ENCODE data around the gene SGCA.

SGCA gene

GRCh38 chr17:50200457-50201275 is 34.9 kb downstream of the SGCA start:
- Histone ChIP-seq H3K36me3 (ENCODE audit: control insufficient read depth in 5 of 5, insufficient read depth in 5 of 5, low read length in 5 of 5) (peaks cover 0 to 16% (median under 1%) of the 10 kb centered on the region in 5 donors), H3K9me3 (ENCODE audit: control insufficient read depth in 5 of 5, low read length in 5 of 5) (no peaks in the 10 kb centered on the region), H3K4me1 (ENCODE audit: control insufficient read depth in 5 of 5, insufficient read depth in 5 of 5, low read length in 5 of 5) (peaks cover 0 to 41% (median 35%) of the 10 kb centered on the region in 5 donors), H3K9ac (ENCODE audit: low read length in 5 of 5) (peak overlapping the region in 4 of 5 donors; percentile 16 to 76 (median 70)), H3K27me3 (ENCODE audit: control insufficient read depth in 5 of 5, insufficient read depth in 4 of 5, low read length in 5 of 5) (peaks cover 21 to 42% (median 34%) of the 10 kb centered on the region in 5 donors), H3K27ac (ENCODE audit: low read depth, low read length) (peak overlapping the region; percentile 62), H3K4me3 (ENCODE audit: low read depth in 1 of 5, low read length in 5 of 5) (peak overlapping the region; percentile 57 to 75 (median 69))

DNA sequence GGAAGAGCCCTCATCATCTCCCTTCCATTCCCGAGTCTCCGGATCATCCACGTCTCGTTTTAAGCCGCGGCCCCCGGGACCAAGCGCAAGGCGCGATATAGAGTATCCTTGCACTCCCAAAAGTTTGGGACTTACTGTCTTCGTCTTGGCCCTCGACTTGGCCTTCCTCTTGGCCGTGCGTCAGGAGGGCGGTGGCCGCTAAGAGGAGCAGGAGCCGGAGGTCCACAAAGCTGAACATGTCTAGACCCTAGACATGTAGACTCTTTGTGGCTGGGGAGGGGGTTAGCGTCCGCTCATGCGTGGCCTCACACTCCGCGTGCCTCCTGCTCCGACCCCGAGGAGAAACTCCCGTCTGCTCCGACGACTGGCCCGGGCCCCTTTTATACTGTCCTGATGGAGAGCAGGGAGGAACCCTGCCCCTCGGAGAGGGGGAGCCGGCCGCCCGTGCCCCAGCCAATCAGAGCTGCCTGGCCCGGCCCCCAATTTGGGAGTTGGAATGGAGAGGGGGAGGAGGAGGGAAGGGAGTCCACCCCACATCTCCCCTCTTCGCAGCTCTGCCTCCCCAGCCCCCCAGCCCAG is 35.6 kb downstream of the SGCA start, which contains the start of gene COL1A1:
TSS of gene COL1A1 (minus strand) at position 356 of the 579 bp plus-strand sequence. CDS start at position 238, 118 bp downstream.
- peaks cover 0 to 9% (median 0%) of the 10 kb centered on the region in 5 donors for H3K36me3 ChIP-seq (ENCODE audit: control insufficient read depth in 5 of 5, insufficient read depth in 5 of 5, low read length in 5 of 5)
- peak within 1 kb of the TSS; percentile 57 to 75 (median 69) for H3K4me3 ChIP-seq (ENCODE audit: low read depth in 1 of 5, low read length in 5 of 5)
- H3K9me3 ChIP-seq (ENCODE audit: control insufficient read depth in 5 of 5, low read length in 5 of 5), result no peaks in the 10 kb centered on the region
- H3K4me1 ChIP-seq (ENCODE audit: control insufficient read depth in 5 of 5, insufficient read depth in 5 of 5, low read length in 5 of 5), result peaks cover 0 to 45% (median 39%) of the 10 kb centered on the region in 5 donors
- peaks cover 21 to 47% (median 33%) of the 10 kb centered on the region in 5 donors for H3K27me3 ChIP-seq (ENCODE audit: control insufficient read depth in 5 of 5, insufficient read depth in 4 of 5, low read length in 5 of 5)
- peak within 1 kb of the TSS; percentile 62 for H3K27ac ChIP-seq (ENCODE audit: low read depth, low read length)
- peak within 1 kb of the TSS in 4 of 5 donors; percentile 16 to 76 (median 70) for H3K9ac ChIP-seq (ENCODE audit: low read length in 5 of 5)

- Histone ChIP-seq H3K27me3 (ENCODE audit: control insufficient read depth in 5 of 5, insufficient read depth in 4 of 5, low read length in 5 of 5) (peaks cover 21 to 52% (median 43%) of the 10 kb centered on the region in 5 donors), H3K36me3 (ENCODE audit: control insufficient read depth in 5 of 5, insufficient read depth in 5 of 5, low read length in 5 of 5) (no peaks in the 10 kb centered on the region), H3K27ac (ENCODE audit: low read depth, low read length) (peak overlapping the region; percentile 16), H3K9ac (ENCODE audit: low read length in 5 of 5) (no peak overlapping the region), H3K4me3 (ENCODE audit: low read depth in 1 of 5, low read length in 5 of 5) (no peak overlapping the region), H3K4me1 (ENCODE audit: control insufficient read depth in 5 of 5, insufficient read depth in 5 of 5, low read length in 5 of 5) (peaks cover 0 to 44% (median 35%) of the 10 kb centered on the region in 5 donors), H3K9me3 (ENCODE audit: control insufficient read depth in 5 of 5, low read length in 5 of 5) (no peaks in the 10 kb centered on the region)
Observed at GRCh38 chr17:50203086-50203485, 37.3 kb downstream of the SGCA start.

- H3K36me3 ChIP-seq (ENCODE audit: control insufficient read depth in 5 of 5, insufficient read depth in 5 of 5, low read length in 5 of 5), result no peaks in the 10 kb centered on the region
- peaks cover 0 to 44% (median 31%) of the 10 kb centered on the region in 5 donors for H3K4me1 ChIP-seq (ENCODE audit: control insufficient read depth in 5 of 5, insufficient read depth in 5 of 5, low read length in 5 of 5)
- H3K9me3 ChIP-seq (ENCODE audit: control insufficient read depth in 5 of 5, low read length in 5 of 5), result no peaks in the 10 kb centered on the region
- peaks cover 21 to 51% (median 45%) of the 10 kb centered on the region in 5 donors for H3K27me3 ChIP-seq (ENCODE audit: control insufficient read depth in 5 of 5, insufficient read depth in 4 of 5, low read length in 5 of 5)
- H3K27ac ChIP-seq (ENCODE audit: low read depth, low read length), result peak overlapping the region; percentile 16
- no peak overlapping the region for H3K4me3 ChIP-seq (ENCODE audit: low read depth in 1 of 5, low read length in 5 of 5)
- H3K9ac ChIP-seq (ENCODE audit: low read length in 5 of 5), result no peak overlapping the region
Observed at GRCh38 chr17:50203604-50204345, 38.0 kb downstream of the SGCA start.

- no peak overlapping the region for H3K27ac ChIP-seq (ENCODE audit: low read depth, low read length)
- peaks cover 0 to 44% (median 34%) of the 10 kb centered on the region in 5 donors for H3K4me1 ChIP-seq (ENCODE audit: control insufficient read depth in 5 of 5, insufficient read depth in 5 of 5, low read length in 5 of 5)
- H3K9ac ChIP-seq (ENCODE audit: low read length in 5 of 5), result no peak overlapping the region
- H3K4me3 ChIP-seq (ENCODE audit: low read depth in 1 of 5, low read length in 5 of 5), result no peak overlapping the region
- peaks cover 21 to 51% (median 50%) of the 10 kb centered on the region in 5 donors for H3K27me3 ChIP-seq (ENCODE audit: control insufficient read depth in 5 of 5, insufficient read depth in 4 of 5, low read length in 5 of 5)
- H3K36me3 ChIP-seq (ENCODE audit: control insufficient read depth in 5 of 5, insufficient read depth in 5 of 5, low read length in 5 of 5), result no peaks in the 10 kb centered on the region
- no peaks in the 10 kb centered on the region for H3K9me3 ChIP-seq (ENCODE audit: control insufficient read depth in 5 of 5, low read length in 5 of 5)
Observed at GRCh38 chr17:50204431-50204830, 38.6 kb downstream of the SGCA start.

GRCh38 chr17:50205111-50205962 is 39.5 kb downstream of the SGCA start:
- Histone ChIP-seq H3K27me3 (ENCODE audit: control insufficient read depth in 5 of 5, insufficient read depth in 4 of 5, low read length in 5 of 5) (peaks cover 26 to 60% (median 58%) of the 10 kb centered on the region in 5 donors), H3K9ac (ENCODE audit: low read length in 5 of 5) (no peak overlapping the region)

GRCh38 chr17:50205963-50206505 is 40.2 kb downstream of the SGCA start:
- Histone ChIP-seq H3K4me3 (ENCODE audit: low read depth in 1 of 5, low read length in 5 of 5) (no peak overlapping the region), H3K27me3 (ENCODE audit: control insufficient read depth in 5 of 5, insufficient read depth in 4 of 5, low read length in 5 of 5) (peaks cover 28 to 65% (median 61%) of the 10 kb centered on the region in 5 donors), H3K27ac (ENCODE audit: low read depth, low read length) (peak overlapping the region; percentile 30), H3K36me3 (ENCODE audit: control insufficient read depth in 5 of 5, insufficient read depth in 5 of 5, low read length in 5 of 5) (no peaks in the 10 kb centered on the region), H3K4me1 (ENCODE audit: control insufficient read depth in 5 of 5, insufficient read depth in 5 of 5, low read length in 5 of 5) (peaks cover 0 to 45% (median 44%) of the 10 kb centered on the region in 5 donors), H3K9me3 (ENCODE audit: control insufficient read depth in 5 of 5, low read length in 5 of 5) (no peaks in the 10 kb centered on the region), H3K9ac (ENCODE audit: low read length in 5 of 5) (no peak overlapping the region)

More at GRCh38 chr17:50205111-50205962, 39.5 kb downstream of the SGCA start:
- H3K4me3 ChIP-seq (ENCODE audit: low read depth in 1 of 5, low read length in 5 of 5), result no peak overlapping the region
- peak overlapping the region; percentile 30 for H3K27ac ChIP-seq (ENCODE audit: low read depth, low read length)
- H3K4me1 ChIP-seq (ENCODE audit: control insufficient read depth in 5 of 5, insufficient read depth in 5 of 5, low read length in 5 of 5), result peaks cover 0 to 43% (median 38%) of the 10 kb centered on the region in 5 donors
- H3K9me3 ChIP-seq (ENCODE audit: control insufficient read depth in 5 of 5, low read length in 5 of 5), result no peaks in the 10 kb centered on the region
- H3K36me3 ChIP-seq (ENCODE audit: control insufficient read depth in 5 of 5, insufficient read depth in 5 of 5, low read length in 5 of 5), result no peaks in the 10 kb centered on the region

- Histone ChIP-seq H3K4me1 (ENCODE audit: control insufficient read depth in 5 of 5, insufficient read depth in 5 of 5, low read length in 5 of 5) (peaks cover 0 to 48% (median 41%) of the 10 kb centered on the region in 5 donors), H3K36me3 (ENCODE audit: control insufficient read depth in 5 of 5, insufficient read depth in 5 of 5, low read length in 5 of 5) (no peaks in the 10 kb centered on the region), H3K27ac (ENCODE audit: low read depth, low read length) (no peak overlapping the region), H3K9me3 (ENCODE audit: control insufficient read depth in 5 of 5, low read length in 5 of 5) (no peaks in the 10 kb centered on the region), H3K27me3 (ENCODE audit: control insufficient read depth in 5 of 5, insufficient read depth in 4 of 5, low read length in 5 of 5) (peaks cover 22 to 65% (median 56%) of the 10 kb centered on the region in 5 donors), H3K4me3 (ENCODE audit: low read depth in 1 of 5, low read length in 5 of 5) (no peak overlapping the region), H3K9ac (ENCODE audit: low read length in 5 of 5) (no peak overlapping the region)
Observed at GRCh38 chr17:50206604-50207293, 40.9 kb downstream of the SGCA start.

Measured in subcutaneous abdominal adipose tissue (tissue), 5 donors.